ENCODE results near the gene MYOG.

The MYOG gene

DNA sequence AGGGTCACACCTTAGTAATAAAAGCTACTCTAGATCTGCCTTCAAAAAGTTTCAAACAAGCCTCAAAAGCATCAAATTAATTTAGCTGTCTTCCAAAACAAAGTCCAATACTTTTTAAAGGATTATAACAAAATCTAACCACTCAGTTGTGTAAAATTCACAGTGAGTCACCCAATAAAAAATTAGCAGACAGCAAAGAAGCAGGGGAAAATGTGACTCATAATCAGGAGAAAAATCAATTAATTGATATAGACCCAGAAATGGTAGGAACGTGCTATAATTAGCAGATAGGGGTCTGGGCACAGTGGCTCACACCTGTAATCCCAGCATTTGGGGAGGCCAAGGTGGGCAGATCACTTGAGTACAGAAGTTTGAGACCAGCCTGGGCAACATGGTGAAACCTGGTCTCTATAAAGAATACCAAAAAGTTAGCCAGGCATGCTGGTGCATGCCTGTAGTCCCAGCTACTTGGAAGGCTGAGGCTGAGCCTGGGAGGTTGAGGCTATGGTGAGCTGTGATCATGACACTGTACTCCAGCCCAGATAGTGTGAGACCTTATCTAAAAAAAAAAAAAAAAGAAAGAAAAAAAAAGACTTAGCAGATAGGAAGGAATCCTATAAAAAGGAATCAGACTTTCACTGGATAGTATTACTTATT, 8.1 kb upstream of the MYOG start:
- no peak for FAIRE-seq
- no peak for DNase-seq (ENCODE audit: extremely low spot score, insufficient read length, low read depth)

DNA sequence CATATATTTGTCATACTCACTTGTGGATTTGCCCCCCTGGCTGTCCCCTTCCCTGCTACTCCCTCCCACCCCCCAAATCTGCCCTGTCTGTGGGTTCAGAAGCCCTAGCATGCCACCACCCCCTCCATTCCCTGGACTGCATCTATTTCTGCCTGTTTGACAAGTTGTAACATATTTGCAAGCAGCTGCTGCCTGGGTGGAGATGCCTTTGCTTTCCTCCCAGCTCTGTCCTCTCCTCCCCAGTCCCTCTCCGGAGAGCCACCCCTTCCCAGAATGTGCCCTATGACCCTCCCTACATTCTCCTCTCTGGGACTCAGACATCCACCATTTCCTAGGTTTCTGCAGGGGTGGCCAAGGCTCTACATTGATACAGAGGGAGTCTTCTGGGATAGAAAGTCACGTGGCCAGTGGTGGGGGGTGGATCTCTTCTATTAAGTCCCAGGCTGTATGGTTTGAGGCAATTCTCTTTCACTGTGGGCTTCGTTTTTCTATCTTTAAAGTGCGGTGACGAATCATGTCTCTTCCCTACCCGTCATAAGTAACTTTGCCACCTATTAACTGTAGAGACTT, 6.0 kb upstream of the MYOG start:
- FAIRE-seq (no peak), DNase-seq (ENCODE audit: extremely low spot score, insufficient read length, low read depth) (no peak)

DNA sequence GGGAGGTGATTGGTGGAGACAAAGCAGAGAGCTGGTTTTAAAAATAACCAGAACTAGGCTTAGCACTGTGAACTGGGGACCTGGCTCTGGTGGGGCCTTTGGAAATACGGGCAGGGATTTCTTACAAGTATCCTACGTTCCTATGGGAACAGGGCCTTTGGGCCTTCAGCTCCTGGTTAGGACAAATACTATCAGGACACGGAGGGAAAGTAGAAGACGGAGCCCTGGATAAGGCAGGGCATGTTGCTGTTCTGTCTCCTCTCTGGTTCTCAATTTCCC, 5.3 kb upstream of the MYOG start:
- DNase-seq (ENCODE audit: extremely low spot score, insufficient read length, low read depth): no peak
- no peak for FAIRE-seq

DNA sequence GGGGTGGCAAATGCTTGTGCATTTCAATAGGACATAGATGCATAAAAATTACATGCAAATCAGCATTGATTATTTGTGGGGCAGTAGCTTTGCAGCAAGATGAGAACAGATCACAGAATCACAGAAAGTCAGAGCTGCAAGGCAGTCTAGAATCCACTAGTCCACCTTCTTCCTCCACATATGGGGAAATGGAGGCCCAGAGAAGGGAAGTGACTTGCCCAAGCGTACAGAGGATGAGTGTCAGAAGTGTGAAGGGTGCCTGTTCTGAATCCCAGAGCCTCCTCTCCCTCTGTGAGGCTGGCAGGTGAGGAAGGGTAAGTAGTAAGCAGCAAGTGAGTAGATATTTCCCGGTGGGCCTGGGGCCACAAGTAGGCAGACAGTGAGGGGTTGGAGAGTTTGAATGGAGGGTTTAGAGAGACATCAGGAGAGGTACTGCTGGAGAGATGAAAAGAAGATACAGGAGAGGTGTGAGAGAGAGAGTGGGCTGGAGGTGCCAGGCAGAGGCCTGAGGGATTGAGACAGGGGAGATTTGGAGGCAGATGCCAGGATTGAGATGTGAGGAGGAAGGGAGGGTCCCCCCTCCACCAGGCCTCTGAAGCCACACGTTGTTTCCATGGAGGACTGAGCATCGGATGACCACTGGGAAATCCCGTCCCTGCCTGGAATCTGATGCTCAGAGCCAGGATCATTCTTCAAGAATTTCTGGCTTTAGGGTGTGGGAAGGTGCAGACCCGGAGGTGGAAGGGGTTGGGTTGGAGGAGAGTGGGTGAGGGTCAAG, 4.8 kb upstream of the MYOG start:
- DNase-seq (ENCODE audit: extremely low spot score, insufficient read length, low read depth) (no peak), FAIRE-seq (no peak)

DNA sequence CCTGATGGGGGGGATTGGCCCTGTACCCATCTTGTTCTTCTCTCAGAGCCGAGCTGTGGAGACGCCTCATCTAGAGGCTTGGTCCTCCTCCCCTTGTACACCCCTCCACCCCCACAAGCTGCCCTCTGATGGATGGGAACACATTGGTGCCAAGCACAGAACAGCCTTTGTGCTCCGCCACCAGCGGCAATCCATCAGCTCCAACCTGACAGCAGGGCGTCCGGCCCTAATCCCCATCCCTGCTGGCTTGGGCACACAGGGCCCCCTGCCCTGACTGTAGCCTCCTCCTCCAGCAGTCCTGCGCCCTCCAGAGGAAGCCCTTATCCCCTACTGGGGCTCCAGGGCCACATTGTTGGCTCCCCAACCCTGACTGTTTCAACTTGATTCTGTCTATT, 3.8 kb upstream of the MYOG start:
- DNase-seq (ENCODE audit: extremely low spot score, insufficient read length, low read depth): no peak
- no peak for FAIRE-seq

DNA sequence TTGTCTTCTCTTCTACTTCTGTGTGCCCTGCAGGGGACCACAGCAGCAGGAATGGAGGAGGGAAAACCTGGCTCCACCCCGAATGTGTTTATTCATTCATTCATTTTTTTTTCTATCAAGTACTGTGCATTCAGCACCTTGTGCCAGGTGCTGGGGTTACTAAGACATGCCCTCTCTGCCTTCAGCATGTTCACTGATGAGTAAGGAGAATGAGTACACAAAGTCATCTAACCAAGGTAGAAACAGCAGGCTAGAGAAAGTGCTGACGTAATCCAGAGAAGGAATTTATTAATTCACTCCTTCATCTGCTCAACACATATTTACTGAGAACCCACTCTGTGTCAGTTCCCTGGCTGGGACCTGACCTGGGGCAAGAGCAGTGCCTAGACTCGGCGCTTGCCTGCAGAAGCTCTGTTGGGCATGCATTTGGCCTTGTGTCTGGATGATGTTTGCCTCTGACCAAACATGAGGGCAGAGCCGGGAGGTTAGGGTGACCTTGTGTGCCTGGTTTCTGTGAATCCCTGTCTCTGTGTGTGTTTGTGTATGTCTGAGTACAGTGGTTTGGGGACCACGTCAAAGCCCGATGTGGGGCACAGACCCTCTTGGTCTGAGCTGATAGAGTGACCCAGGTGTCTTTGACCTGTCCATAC, 3.3 kb upstream of the MYOG start:
- no peak for DNase-seq (ENCODE audit: extremely low spot score, insufficient read length, low read depth)

DNA sequence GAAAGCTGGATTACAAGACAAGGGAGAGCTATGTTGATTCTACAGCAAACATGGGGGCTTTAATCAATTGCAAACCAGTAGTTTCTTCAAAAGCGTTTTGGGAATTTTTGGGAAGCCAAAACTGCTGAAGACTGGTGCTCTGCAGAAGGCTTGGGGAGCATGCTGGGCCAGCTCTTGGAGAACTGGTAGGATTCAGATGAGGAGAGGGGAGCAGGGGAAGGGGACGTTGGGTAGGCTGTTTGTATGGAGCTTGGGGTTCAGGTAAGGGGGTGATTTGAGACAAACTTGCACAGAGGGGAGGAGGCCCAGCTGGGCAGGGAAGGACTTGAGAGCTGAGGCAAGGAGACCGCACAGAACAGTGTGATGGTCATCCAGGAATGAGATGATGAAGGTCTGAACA, 2.6 kb upstream of the MYOG start:
- FAIRE-seq: no peak

More for the DNA sequence above, 3.3 kb upstream of the MYOG start:
- FAIRE-seq: no peak

DNA sequence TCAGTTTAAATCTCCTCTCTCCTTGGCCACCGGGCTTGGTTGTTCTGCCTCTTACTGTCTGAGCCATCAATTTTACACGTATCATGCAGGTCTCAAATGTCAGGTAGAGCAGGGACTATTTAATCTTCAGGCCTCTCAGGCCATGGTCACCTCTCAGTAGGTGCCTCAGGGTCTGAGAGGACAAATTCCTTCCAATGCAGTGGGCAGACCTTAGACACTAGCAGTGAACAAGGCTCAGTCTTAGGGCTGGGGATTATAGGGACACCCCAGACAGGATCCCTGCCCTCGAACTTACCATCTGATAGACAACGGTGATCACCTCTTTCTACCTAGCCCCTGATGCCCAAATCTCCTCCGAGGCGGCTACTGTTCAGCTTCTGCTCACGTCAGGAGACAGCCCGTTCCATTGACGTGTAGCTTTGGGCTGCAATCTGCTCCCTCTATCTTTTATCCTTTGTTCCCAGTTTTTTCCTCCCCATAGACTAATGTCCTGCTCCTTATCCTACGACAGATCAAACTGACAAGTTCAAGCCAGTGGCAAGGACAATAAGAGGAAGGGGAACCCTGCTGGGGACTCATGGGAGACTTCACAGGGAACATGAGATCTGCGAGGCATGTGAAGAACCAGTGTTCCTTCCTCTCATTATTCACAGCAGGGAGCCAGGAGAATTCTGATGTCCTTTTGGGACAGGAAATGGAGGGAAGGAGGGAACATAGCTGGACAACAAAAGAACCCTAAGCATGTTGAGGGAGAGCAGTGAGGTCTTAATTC, 1.4 kb upstream of the MYOG start:
- DNase-seq (ENCODE audit: extremely low spot score, insufficient read length, low read depth) (no peak), FAIRE-seq (no peak)

More for the DNA sequence above, 2.6 kb upstream of the MYOG start:
- DNase-seq (ENCODE audit: extremely low spot score, insufficient read length, low read depth): no peak

DNA sequence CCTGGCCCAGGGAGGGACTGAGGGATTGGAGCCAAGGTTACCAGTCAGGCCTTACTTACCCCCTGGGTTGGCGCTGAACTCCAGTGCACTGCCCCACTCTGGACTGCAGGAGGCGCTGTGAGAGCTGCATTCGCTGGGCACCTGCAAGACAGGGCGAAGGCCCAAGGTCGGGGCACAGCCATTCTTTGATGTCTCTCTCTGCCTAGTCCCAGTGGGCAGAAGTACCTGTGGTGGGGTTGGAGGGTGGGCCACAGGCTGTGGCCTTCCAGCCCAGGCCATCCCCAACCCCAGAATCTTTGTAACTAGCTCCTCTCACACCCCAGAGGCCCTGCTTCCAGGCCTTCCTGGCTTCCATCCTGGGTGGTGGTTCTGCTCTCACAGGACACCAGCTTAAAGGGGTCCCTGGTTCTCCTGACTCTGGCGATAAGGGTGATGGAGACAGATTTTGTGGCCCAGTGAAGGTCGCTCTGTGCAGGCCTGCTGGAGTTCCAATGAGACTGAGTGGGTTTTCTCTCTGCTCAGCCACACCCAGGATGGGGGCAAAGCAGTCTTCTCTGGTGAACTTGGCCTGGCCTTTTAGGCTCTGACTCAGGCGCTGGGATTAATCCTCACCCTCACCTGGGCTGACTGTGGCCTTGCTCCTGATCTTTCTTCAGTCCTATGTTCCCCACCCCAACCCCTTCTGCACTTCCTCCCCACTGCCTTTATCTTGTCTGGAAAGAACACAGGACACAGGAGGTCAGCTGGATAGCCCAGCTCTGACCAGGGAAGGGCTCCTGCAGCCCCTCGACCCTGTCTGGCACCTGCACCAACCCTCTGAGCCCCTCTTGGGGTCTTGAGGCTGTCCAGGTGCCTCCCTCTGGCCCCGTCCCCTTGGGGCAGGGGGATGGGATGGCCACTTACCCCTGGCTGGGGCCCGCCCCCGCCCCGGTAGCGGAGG, 954 bp downstream of the MYOG start:
- DNase-seq (ENCODE audit: extremely low spot score, insufficient read length, low read depth) (no peak), FAIRE-seq (no peak)

DNA sequence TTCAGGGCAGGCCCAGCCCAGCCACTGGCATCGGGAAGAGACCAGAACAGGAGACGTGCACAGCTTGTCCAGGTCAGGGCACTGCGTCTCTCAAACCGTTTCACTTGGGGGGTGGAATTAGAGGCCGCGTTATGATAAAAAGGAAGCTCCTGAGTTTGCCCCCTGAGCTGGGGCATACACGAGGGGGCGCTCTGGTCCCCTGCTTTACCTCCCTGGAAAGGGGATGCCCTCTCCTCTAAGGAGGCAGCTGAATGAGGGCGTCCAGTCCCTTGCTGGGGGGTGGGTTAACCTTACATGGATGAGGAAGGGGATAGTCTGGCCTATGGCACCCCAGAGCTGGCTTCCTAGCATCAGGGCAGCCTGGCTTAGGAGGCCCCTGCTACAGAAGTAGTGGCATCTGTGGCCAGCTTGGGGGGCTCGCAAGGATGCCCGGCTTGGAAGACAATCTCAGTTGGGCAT, 2.3 kb downstream of the MYOG start:
- FAIRE-seq: no peak

DNA sequence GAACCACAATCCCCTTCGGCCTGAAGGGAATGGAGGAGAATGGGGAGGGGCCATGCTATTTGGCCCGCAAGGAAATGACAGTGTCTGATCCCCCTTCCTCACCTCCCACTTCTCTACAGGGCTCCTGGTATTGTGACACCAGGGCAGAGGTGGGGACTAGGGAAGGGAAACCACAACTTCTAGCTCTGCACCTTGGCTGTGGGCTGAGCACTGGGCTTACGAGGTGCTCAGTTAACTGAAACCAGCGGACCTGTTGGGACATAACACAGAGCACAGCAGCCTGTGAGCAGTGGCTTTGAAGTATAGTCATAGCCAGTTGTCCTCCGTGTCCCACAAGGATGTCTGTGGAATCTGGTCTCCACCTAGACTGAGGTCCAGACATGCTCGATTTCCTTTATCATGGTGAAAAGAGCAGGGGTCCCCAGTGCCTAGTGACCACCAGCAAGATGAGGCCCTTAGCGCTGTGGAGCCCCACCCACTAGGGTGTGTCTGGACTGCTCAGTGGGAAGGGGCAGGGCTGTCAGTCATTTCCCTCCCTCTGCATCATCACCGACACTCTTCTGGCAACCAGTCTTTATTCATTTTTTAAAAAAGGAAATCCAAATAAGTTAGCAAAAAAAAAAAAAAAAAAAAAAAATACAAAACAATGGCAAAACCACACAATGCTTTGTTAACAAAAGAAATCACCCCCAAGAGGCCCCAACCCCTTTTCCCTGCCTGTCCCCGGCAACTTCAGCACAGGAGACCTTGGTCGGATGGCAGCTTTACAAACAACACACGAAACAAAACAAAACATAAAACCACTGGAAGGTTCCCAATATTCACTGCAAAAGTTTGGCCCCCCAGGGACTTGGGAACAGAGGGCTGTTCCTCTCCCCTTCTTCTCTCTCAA, 3.0 kb downstream of the MYOG start:
- FAIRE-seq: no peak
- no peak for DNase-seq (ENCODE audit: extremely low spot score, insufficient read length, low read depth)

More for the DNA sequence above, 2.3 kb downstream of the MYOG start:
- DNase-seq (ENCODE audit: extremely low spot score, insufficient read length, low read depth): no peak

DNA sequence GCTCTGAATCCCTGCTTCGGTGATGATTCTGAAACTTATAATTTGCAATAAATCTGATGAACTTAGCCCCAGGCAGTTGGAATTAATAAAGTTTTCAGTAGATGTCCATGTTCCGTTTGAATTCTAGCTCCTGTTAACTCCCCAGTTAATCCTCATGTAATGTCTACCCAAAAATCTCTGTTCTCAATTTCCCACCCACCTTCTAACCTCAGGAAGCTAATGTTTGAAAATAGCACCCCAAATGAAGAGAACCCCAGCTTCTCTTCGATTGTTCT, 3.6 kb downstream of the MYOG start:
- FAIRE-seq (no peak), DNase-seq (ENCODE audit: extremely low spot score, insufficient read length, low read depth) (no peak)

DNA sequence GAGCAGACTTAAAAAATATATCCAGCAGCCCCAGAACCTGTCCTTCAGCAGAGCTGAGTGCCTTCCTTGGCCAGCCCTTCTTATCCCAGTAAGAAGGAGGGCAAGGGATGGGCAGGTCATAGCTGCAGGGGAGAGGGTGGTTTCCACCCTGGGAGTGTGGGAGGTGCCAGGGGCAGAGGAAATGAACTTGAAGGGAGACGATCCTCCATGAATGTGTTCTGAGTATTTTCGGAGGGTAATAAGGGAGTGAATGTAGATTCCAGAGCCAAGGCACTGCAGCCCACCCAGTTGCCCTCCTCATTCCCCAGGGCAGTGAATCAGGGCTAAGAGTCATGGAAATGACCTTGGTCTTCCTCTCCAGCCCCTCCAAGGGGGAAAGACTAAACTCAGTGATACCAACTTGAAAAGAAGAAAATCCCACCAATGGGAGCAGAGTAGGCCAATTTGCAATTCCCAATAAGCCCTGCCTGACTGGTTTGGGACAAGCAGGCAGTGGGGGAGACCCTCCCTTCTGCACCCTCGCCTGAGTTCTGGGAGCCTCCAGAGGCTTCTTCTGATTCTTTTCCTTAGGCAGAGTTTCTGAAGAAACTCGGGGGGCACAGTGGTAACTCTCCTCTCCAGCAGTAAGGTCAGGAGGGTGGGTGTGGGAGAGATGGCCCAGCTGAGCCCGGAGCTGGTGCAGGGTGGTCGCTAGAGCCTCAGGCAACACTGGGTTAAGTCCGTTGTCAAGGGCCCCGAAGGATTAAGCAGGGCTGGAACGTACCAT, 4.2 kb downstream of the MYOG start:
- DNase-seq (ENCODE audit: extremely low spot score, insufficient read length, low read depth) (no peak), FAIRE-seq (no peak)

DNA sequence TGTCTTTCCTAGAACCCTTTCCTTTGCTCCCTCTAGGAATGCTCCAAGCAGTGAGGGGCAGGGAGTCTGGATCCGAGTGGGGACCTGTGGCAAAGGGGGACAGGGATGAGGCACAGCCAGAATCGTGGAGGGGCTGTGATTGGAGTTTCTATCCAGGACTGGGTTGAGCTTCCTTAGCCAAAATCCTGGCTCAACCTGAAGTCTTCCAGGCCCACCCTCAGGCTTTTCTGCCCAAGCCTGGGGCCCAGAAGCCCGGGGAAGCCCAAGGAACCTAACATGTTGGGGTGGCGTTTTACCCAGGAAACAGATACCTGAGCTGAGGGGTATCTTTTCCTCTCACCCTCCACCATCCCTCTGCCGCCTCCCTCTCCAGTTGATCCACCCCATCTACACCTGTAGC, 5.4 kb downstream of the MYOG start:
- DNase-seq (ENCODE audit: extremely low spot score, insufficient read length, low read depth) (no peak), FAIRE-seq (no peak)

DNA sequence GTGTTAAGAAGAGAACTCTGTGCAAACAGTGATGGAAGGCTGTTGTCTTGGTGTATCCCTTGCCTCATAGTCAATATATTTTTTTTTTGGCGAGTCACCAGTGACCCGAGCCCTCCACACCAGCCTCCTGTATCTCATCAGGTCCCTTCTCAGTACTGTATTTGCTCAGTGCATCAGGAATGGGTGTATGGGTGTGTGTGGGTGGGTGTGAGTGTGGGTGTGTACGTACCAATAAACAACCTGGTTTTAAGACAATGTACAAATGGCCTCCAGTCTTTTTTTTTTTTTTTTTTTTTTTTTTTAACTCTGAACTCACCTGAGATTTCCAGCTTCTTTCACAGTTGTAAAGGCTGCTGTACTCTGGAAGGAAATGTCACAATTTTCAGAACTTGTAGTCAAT, 7.3 kb downstream of the MYOG start:
- no peak for FAIRE-seq
- no peak for DNase-seq (ENCODE audit: extremely low spot score, insufficient read length, low read depth)

DNA sequence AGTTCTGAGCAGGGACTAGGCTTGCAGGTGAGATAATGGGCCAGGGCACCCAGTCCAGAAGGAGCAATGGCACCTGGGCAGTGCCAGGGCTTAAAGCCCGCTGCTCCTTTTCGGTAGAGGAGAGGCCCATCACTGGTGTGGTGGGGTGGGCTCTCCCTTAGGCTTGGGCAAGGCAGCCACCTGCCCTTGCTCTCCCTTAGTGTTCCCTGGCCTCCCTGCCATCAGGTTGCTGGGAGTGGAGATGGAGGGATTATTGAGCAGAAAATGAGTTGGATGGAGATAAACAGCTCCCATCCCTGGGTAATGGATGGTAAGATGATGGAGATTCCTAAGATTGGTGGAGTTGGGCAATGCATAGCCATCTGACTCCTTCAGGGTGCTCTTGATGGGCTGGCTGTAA, 7.9 kb downstream of the MYOG start:
- DNase-seq (ENCODE audit: extremely low spot score, insufficient read length, low read depth) (no peak), FAIRE-seq (no peak)

DNA sequence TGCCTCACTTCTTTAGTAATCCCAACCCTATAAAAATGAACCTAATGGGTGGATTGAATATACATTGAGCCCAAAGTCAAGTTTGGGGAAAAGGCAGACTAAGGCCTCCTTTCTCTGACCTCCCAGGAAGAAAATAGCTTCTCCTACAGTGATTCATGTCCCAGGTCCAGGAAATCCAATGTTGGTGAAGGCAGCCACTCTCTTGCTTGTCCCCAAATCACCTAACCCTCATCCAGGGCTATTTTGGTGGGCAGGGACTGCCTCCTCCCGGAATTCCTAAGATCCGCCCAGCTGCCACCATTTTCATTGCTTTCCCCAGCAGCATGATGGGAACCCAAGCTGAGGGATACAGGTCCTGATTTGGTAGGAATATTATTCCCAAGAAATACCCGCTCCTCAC, 8.4 kb downstream of the MYOG start:
- FAIRE-seq (no peak), DNase-seq (ENCODE audit: extremely low spot score, insufficient read length, low read depth) (no peak)

DNA sequence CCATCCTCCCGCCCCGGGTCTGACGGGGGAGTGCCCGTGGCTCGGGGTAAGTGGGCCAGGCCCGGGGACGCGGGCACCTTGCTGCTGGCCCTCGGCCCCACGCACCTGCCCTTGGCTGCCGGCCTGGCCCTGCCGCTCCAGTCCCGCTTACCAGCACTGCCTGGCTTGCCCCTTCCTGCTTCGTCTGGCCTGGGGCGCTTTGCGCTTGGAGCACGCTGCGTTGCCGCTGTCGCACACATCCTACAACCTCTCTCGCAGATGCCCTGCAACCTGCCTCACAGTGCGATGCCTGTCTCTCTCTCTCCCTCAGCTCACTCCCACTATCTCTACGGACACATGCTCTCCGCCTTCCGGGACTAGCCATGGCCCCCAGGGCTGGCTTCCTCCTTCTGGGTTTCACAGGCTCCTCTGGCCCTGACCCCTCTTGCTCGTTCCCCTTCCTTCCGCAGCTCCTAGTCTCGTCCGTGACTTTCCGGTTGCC, 9.7 kb downstream of the MYOG start:
- no peak for FAIRE-seq
- DNase-seq (ENCODE audit: extremely low spot score, insufficient read length, low read depth): no peak

Measured in GM18507 (cell line).